Adrenal gland (tissue), 12 donors: ENCODE results near the gene SRGAP2C. TPM values are rescaled to one million over a fixed set of nuclear protein-coding genes. Genes with fewer than 3 reads are reported as not detected.
"Not testable (repeated sequence)": the region's sequence is repeated elsewhere in the genome, so short reads cannot be mapped to it uniquely, and the experiment has no call there.

Source experiments
- DNase-seq, 7 donors: peaks; one replicate each; pipeline ENCODE4 v3.0.0-alpha.2; 2019 to 2020
- H3K27ac ChIP-seq, 5 donors: fragments of 200-600 bp; sonication (generic) in 4 of 5; 1 replicate in 3 of 5; 2 replicates in 2 of 5; pipeline versions ENCODE4 v1.5.1 to v1.8.0; 2016 to 2020; ENCODE audit warnings: mild to moderate bottlenecking in 1 of 5
- H3K27me3 ChIP-seq: fragments of 200-600 bp; 2 replicates; pipeline ENCODE4 v1.8.0; 2021
- H3K36me3 ChIP-seq, 2 donors: fragments of 200-600 bp; replicated peaks in 1 of 2; 1 replicate in 1 of 2; 2 replicates in 1 of 2; pipeline versions ENCODE4 v1.5.1 to v1.8.0; 2018 to 2022
- H3K4me1 ChIP-seq, 2 donors: fragments of 200-600 bp; replicated peaks in 1 of 2; 1 replicate in 1 of 2; 2 replicates in 1 of 2; pipeline versions ENCODE4 v1.5.1 to v1.8.0; 2018 to 2021
- H3K4me3 ChIP-seq, 4 donors: fragments of 200-600 bp; sonication (generic) in 3 of 4; one replicate each; pipeline ENCODE4 v1.5.1; 2016 to 2018
- H3K9me3 ChIP-seq, 3 donors: fragments of 200-600 bp; sonication (generic) in 1 of 3; replicated peaks in 1 of 3; 1 replicate in 2 of 3; 2 replicates in 1 of 3; pipeline versions ENCODE4 v1.5.1 to v1.8.0; 2016 to 2021
- WGBS, 4 donors: extraction: QIAGEN DNeasy Blood & Tissue Kit in 2 of 4; methylation state at CpG; one replicate each; pipeline versions ENCODE4 v1.1.5 to v1.1.7; 2013 to 2017; 5-methylcytosine and 5-hydroxymethylcytosine counted together
- intact Hi-C, 2 donors: fragments of 100-400 bp; cut with DNase I; formaldehyde crosslinking; loops; one replicate each; pipeline versions ENCODE4 v1.14.1 to v1.15.0; 2022 to 2023
- polyA plus RNA-seq, 3 donors: library from polyadenylated mRNA; stranded (reverse); fragments of 200-250 nt in 2 of 3; fragments of 350-450 nt in 1 of 3; fragmentation: Illumina TruSeq in 1 of 3; extraction: RNeasy Lipid Tissue Mini Kit (QIAGEN cat#74804) in 1 of 3; gene quantifications; one replicate each; pipeline ENCODE4 v1.2.3, GENCODE V29; 2013 to 2014
- total RNA-seq, 9 donors: library from RNA; depleted of rRNA in 4 of 9; stranded (reverse); fragments of >200 nt in 4 of 9; fragments of 120-200 nt in 1 of 9; fragmentation: NEBNext Ultra II Directional in 1 of 9; extraction: Animal tissue kit (Norgen Biotek cat#: 25700) in 1 of 9; gene quantifications; one replicate each; pipeline versions ENCODE4 v1.1.0 to v1.2.4, GENCODE V29; 2013 to 2023
- donor health status: healthy with polysubstance abuse.
- donor health status: Bipolar disorder and iron deficiency.
- donor health status: DM: yes; HTN: yes; CAD: no.
- donor health status: DM: no; HTN: no; CAD: no.
- donor health status: DM: no; HTN: no; CAD: no.
- donor health status: DM: yes; HTN: yes; CAD: no.

Gene SRGAP2C
- total and polyA plus RNA-seq, 12 donors: 4.1 to 66.2 (median 23.6) TPM

DNA sequence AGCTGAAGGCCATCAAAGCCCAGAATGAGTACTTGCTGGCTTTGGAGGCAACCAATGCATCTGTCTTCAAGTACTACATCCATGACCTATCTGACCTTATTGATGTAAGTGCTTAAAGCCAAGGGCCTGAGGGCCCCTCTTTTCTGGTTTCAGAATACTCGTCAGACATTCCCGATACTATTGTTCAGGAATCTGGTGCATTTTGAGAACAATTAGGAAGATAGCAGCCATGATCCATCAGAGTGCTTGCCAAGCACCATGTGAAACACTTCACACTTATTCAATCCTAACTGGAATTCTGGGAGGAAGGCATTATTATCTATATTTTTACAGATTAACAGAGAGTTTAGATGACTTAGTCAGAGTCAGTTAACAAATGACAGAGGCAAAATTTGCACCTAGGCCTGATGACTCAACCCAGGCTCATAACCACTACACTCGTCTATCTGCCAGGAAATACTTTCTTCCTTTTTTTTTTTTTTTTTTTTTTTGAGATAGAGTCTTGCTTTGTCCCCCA lies 190.1 kb downstream of the SRGAP2C start:
- H3K4me1 ChIP-seq, H3K36me3 ChIP-seq, H3K4me3 ChIP-seq, H3K9me3 ChIP-seq, intact Hi-C loops, H3K27me3 ChIP-seq, DNase-seq, H3K27ac ChIP-seq: not testable (repeated sequence)
- whole genome bisulfite sequencing, 4 donors: 91 to 97% (median 92%) methylated on average over 2 of the region's 3 CpGs

DNA sequence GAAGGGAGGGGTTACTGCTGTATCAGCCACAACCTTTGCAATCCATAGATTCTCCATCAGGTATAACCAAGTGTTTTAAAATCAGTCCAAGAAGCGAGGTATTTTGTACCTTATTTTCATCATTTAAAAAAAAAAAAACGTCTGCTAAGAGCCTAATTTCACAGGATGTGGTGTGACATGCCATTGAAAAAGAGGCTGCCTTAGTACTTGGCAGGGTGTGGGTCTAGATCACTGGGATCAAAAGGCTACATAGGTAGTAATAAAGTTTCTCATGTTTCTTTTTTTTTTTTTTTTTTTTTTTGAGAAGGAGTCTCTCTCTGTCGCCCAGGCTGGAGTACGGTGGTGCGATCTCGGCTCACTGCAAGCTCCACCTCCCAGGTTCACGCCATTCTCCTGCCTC lies 192.2 kb downstream of the SRGAP2C start:
- intact Hi-C loops: not testable (repeated sequence)

DNA sequence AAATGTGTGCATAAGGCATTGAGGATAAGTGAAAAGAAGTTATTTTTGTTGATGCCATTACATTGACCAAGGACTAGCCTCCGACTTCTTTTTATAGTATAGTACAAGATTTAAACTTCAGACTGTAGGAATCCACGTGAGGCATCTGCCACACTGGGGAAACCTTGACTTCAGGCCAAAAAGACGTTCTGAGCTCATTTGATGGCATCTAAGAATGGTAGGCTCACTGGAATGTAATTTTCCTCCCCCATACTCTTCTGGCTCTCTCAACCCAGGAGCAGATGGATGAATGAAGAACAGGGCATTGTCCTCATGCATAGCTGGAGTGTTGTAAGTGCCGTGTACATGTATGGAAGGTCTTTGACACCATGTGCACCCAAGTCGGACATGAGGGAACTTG lies 194.0 kb downstream of the SRGAP2C start:
- intact Hi-C loops: not testable (repeated sequence)
- WGBS, 4 donors: 73 to 83% (median 77%) methylated on average over 3 to 5 of the region's 5 CpGs

More for the DNA sequence above, 192.2 kb downstream of the SRGAP2C start:
- not testable (repeated sequence) for H3K9me3 ChIP-seq, H3K27ac ChIP-seq, H3K4me1 ChIP-seq, H3K27me3 ChIP-seq, H3K36me3 ChIP-seq, DNase-seq, H3K4me3 ChIP-seq
- WGBS, 4 donors: 83 to 98% (median 95%) methylated on average over 2 to 5 of the region's 7 CpGs; no CpG with 5 or more reads in 1 of the 4 donors

DNA sequence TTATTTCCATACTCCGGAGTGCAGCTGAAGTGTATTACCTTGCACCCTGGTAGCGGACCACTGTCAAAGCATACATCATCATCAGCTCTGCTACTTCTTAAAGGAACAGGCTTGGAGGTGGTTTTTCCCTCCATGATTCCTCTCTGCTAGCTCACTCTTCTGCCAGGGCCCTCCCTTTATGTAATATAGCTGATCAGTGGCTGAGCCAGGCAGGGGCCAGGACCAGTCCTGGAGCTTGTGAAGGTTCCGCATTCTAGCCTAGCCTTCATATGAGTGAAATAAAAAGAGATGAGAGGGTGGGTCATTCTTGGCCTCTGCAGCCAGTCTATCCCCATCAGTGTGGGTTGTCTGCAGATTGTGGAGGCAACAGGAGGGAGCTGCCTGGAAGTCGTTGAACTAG lies 200.0 kb downstream of the SRGAP2C start:
- WGBS, 4 donors: 85 to 97% (median 92%) methylated on average over 3 of the region's 4 CpGs
- not testable (repeated sequence) for DNase-seq

More for the DNA sequence above, 194.0 kb downstream of the SRGAP2C start:
- not testable (repeated sequence) for H3K9me3 ChIP-seq, H3K4me3 ChIP-seq, DNase-seq, H3K4me1 ChIP-seq, H3K27ac ChIP-seq, H3K27me3 ChIP-seq, H3K36me3 ChIP-seq

DNA sequence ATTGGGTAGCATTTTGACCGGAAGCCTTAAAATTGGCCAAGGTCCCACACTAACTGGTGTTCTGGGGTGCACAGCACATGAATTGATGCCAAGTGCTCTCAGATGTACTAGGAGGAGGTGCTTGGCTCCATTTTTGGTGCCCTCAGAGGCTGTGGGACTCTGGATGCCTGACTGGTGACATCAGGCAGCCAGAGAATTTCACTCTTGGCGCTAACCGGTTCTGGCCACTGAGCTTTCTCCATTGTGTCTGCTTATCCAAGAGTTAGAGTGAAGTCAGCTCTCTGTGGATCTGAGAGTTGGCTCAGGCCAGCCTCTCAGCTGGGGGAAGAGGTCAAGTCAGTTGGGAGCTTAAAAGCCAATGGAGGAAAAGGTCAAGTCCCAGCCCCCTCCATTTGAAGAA lies 200.4 kb downstream of the SRGAP2C start:
- intact Hi-C loops, H3K27me3 ChIP-seq, H3K36me3 ChIP-seq, H3K9me3 ChIP-seq, H3K4me3 ChIP-seq, H3K4me1 ChIP-seq, DNase-seq, H3K27ac ChIP-seq: not testable (repeated sequence)
- no CpG with 5 or more reads among the region's 3 CpGs for WGBS, 4 donors

More for the DNA sequence above, 200.0 kb downstream of the SRGAP2C start:
- H3K9me3 ChIP-seq, intact Hi-C loops, H3K4me3 ChIP-seq, H3K27me3 ChIP-seq, H3K36me3 ChIP-seq, H3K27ac ChIP-seq, H3K4me1 ChIP-seq: not testable (repeated sequence)

DNA sequence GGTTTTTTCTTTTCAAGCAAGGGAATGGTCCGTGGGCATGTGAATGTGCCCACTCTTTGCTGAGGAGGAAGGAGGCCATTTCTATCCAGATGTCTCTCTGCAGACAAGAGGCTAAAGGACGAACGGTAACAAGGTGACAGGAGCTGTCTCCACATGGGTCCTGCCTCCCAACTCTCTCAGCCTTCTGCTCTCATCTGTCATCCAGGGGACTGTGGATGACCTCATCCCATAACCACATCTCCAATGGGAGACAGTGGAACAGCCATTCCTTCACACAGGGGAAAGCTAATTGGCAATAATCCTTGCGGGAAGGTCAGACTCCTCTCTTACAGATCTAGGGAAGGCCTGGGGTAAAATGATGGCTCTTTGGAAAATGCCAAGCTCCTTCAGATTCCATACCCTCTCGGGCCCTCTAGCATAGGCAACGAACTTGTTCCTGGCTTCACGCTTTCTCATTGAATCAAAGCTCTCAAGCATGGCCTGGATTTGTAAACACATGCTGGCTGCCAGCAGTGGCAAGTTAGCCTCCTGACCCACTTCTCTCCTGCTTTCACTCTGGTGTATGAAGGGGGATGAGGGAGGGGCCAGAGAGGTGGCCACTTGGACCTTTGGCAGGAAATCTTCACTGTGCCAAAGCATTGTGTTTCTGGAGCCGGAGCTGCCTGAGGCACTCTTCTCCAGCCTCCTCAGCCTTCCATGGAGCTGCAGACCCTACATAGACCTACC lies 201.0 kb downstream of the SRGAP2C start:
- H3K4me1 ChIP-seq, intact Hi-C loops, H3K36me3 ChIP-seq, H3K27ac ChIP-seq, H3K4me3 ChIP-seq, H3K27me3 ChIP-seq, DNase-seq, H3K9me3 ChIP-seq: not testable (repeated sequence)
- 87 to 92% (median 89%) methylated on average over 3 to 6 of the region's 8 CpGs; no CpG with 5 or more reads in 1 of the 4 donors for WGBS, 4 donors

DNA sequence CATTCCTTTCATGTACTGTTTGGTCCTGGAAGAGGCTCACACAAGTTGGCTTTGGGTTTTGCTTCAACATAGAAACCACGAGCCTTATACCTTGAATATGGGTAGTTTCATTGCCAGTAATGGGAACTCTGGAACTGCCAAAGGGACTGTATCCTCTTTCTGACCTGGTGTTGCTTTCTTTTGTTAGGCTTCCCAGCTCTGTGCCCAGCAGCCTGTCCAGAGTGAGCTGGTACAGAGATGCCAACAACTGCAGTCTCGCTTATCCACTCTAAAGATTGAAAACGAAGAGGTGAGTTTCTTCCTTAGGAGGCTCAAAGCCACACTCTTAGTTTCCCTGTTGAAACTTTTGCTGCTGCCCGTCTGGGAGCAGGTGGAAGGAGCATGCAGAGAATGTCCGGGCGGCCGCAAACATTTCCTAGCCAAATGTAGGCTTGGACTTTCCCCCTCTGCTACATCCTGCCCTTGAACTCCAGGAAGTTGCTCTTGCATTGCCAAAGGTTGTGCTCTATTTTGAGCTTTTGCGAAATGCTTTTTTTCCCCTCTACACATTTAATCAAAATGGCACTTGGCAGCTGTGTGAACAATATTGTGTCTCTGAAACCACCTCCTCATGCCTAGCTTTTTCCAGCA lies 201.7 kb downstream of the SRGAP2C start:
- H3K4me3 ChIP-seq, H3K36me3 ChIP-seq, DNase-seq, H3K4me1 ChIP-seq, H3K9me3 ChIP-seq, intact Hi-C loops, H3K27ac ChIP-seq, H3K27me3 ChIP-seq: not testable (repeated sequence)
- WGBS, 4 donors: no CpG with 5 or more reads among the region's 8 CpGs

DNA sequence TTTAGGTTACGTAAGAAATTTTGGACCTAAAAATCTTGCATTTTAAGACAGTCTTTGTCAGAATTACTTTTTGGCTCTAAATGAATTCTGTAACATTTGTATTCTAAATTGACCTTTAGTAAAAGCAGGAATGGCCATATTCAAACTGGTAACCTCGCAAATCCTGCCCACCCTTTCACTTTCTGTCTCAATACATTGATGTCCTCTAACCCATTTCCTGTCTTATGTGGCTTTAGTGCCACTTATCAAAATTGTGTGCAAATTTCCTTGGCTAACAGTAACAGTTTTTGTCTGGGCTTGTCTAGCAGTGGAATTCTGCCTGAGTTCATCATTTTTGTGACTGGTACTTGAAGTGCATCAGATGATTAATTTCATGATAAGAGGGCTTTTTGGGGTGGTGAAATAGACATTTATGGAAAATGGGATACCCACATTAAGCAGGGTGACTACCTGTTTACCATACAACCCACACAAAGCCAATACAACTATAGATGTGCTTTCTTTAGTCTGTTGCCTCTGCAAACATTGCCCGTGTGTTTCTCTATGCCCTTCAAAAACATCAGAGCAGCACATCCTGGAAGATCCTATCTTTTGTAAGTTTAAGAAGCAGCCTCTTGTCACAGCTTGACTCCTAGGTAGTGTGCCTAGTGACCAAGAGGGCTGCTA lies 205.3 kb downstream of the SRGAP2C start:
- no CpG with 5 or more reads among the region's 3 CpGs for WGBS, 4 donors
- H3K9me3 ChIP-seq, H3K36me3 ChIP-seq, intact Hi-C loops, H3K4me1 ChIP-seq, H3K4me3 ChIP-seq, DNase-seq, H3K27ac ChIP-seq, H3K27me3 ChIP-seq: not testable (repeated sequence)

DNA sequence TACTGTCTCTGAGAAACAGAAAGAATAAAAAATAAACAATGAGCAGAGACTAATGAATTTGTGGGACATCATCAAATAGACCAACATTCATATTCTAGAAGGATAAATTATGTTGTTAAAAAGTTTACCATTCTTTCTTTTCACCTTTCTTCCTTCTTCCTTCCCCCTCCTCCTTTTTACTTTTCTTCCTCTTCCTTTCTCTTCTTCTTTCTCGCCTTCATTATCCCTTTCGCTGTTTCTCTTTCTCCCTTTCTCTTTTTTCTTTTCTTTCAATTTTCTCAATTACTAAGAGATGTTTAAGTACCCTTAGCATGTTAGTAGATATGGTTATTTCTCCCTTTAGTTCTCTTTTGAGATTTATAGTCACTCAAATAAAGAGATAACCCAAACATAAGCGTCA lies 207.4 kb downstream of the SRGAP2C start:
- H3K9me3 ChIP-seq, H3K27me3 ChIP-seq, H3K4me1 ChIP-seq, H3K4me3 ChIP-seq, H3K36me3 ChIP-seq, intact Hi-C loops, DNase-seq, H3K27ac ChIP-seq: not testable (repeated sequence)
- 94 to 98% (median 97%) methylated on average over 3 of the region's 3 CpGs for WGBS, 4 donors

DNA sequence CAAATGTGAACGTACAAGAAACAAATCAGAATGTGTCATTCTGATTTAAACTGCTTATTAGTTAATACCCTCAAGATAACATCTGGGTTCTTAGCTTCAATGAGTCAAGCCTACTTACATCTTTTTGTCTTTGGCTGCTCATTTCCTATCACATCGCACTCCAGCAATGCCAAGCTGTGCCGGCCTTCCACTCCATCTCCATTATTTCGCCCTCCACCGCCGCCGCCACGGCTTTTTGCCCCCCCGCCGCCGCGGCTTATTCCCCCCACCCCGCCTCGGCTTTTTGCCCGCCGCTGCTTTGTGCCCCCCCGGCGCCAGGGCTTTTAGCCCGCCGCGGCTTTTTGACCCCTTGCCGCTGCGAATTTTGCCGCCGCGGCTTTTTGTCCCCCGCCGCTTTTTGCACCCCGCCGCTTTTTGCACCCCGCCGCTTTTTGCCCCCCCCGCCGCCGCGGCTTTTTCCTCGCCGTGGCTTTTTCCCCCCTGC lies 211.0 kb downstream of the SRGAP2C start:
- H3K27ac ChIP-seq, H3K36me3 ChIP-seq, H3K9me3 ChIP-seq, intact Hi-C loops, H3K27me3 ChIP-seq, H3K4me1 ChIP-seq: not testable (repeated sequence)
- peak overlapping the region in 2 of 4 donors; percentile 32 to 62 for H3K4me3 ChIP-seq
- DNase-seq: peak in 4 of 7 donors; percentile 16 to 28 (median 18)
- 2 to 6% (median 3%) methylated on average over 6 to 37 of the region's 38 CpGs for WGBS, 4 donors
